HG03354 (cell line): Measurements from ENCODE around the gene ANO6.

ENCODE experiments used
- ATAC-seq: cut with Tn5 transposase; IDR thresholded peaks from one replicate; pipeline ENCODE4 v1.9.1; 2021; ENCODE audit warnings: mild to moderate bottlenecking; ENCODE audit not compliant: unreplicated experiment, poor library complexity, severe bottlenecking

The ANO6 gene

GRCh38 chr12:45273717-45274271 lies 57.9 kb downstream of the ANO6 start:
- no peak for ATAC-seq

- no peak for ATAC-seq
These were observed 60.4 kb downstream of the ANO6 start for GRCh38 chr12:45276154-45276755.

DNA sequence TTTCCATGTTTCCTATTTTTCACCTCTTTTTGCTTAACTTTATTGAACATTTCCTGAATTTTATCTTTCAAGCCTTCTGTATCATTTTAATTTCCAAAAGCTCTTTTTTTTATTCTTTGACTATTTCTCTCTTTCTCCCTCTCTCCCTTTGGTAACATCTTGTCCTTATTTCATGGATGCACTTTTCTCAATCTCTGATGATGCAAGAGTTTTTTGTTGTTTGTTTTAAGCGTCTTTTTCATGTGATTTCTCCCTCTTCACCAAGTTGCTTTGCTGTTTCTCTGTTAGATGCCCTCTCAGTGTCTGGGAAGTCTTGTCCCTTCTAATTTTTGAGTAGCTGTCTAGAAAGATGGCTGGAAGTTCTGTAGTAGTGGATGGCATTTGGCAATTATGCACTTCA lies 62.6 kb downstream of the ANO6 start:
- no peak for ATAC-seq

GRCh38 chr12:45279931-45280830 lies 64.3 kb downstream of the ANO6 start:
- no peak for ATAC-seq

- no peak for ATAC-seq
These were observed 66.1 kb downstream of the ANO6 start for GRCh38 chr12:45281994-45282393.

DNA sequence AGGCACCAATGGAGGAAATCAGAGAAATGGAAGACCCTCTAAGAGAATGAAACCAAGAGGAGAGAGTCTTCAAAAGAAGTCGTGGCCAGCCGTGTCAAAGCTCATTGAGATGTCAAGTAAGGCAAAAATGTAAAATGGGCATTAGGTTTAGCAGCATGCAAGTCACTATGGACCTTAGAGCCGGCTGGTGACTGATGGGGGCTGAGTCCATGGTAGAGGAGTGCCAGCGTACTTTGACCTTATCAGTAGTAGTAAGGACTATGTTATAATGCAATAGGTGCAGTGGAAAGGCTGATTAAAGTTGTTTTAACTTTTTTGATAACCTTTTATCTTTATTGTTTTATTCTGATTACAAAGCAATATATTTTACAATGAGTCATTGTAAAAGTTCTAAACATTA lies 66.5 kb downstream of the ANO6 start:
- no peak for ATAC-seq

- ATAC-seq, result no peak
These were observed 68.4 kb downstream of the ANO6 start for GRCh38 chr12:45284096-45284901.

GRCh38 chr12:45285717-45286116 lies 69.8 kb downstream of the ANO6 start:
- ATAC-seq, result no peak

DNA sequence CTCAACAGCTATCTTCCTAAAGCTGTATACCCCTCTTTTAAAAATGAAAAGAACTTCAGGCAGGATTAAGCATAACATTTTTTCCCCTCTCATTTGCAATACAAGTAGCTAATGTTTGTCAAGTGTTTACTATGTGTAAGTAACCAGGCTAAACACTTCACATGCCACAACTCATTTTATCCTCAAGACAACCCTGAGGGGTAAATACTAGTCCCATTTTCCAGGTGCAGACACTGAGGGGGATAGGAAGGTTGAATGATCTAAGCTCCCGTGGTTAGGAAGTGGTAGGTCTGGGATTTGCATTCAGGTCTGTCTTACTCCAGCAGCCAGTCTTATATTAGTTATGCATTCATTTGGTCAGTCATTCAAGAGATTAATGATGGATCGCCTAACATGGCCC lies 70.7 kb downstream of the ANO6 start:
- no peak for ATAC-seq

- no peak for ATAC-seq
These were observed 73.6 kb downstream of the ANO6 start for GRCh38 chr12:45289245-45290215.

GRCh38 chr12:45290216-45290605 lies 74.3 kb downstream of the ANO6 start:
- no peak for ATAC-seq

GRCh38 chr12:45291518-45291917 lies 75.6 kb downstream of the ANO6 start:
- ATAC-seq, result no peak

GRCh38 chr12:45292486-45293195 lies 76.7 kb downstream of the ANO6 start:
- no peak for ATAC-seq

- ATAC-seq, result no peak
These were observed 79.0 kb downstream of the ANO6 start for GRCh38 chr12:45294906-45295305.

GRCh38 chr12:45296046-45296586 lies 80.2 kb downstream of the ANO6 start:
- no peak for ATAC-seq

DNA sequence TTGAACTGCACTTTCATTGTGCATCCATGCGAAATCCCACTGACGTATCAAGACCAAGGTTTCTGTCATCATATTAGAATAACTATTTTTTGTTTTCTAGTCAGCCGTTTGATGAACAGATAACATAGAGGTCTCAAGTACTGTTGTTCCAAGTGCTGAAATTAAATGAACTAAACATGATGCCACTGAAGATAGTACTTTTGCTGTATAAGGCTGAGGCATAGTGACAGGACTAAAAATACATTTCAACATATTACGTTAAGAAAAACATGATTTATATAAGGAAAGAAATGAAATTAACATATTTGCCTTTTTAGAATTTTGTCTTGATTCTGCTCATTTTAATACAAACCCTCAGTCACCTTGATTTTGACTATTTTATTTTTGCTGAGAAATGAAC lies 82.2 kb downstream of the ANO6 start:
- ATAC-seq, result no peak

DNA sequence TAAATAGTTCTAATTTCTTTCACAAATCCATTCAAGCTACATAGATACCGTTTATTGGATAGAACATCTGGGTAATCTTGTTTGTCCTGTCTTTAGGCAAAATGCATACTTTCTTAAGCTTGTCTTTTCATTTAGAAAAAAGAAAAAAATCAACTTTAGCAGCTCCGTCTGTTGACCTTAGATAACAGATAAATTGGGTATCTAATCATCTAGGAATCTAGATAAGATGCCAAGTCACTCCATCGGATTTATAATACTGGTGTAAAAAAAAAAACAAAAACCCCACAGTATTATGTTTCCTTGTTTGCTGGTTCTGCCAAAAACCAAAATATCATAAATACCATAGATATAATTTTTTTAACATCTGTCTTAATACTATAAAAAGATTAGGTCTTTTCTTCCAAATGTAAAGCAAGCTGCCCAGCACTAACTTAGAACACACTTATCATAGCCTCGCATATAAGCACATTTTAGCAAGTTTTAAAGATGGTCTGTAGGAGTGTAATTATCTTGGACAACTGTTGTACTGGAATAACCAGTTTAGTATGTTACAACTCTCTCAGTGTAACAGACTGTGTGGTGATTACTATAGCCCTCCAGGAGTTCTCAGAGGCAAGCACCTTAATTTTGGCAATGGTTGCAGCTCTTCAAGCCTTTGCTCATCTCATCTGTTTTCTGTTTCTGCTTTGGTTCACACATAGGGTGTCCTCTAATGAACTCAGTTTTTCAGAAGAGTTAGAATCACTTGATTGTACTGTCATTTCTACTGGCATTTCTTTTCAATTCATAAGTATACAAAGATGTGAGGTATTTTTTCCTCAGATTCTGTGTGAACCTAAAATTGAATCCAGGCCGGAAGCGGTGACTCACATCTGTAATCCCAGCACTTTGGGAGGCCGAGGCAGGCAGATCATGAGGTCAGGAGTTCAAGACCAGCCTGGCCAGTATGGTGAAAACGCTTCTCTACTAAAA lies 83.1 kb downstream of the ANO6 start:
- no peak for ATAC-seq
